H1 (cell line): ENCODE data around the gene DMXL1. TPM values are rescaled to one million over a fixed set of nuclear protein-coding genes. Genes with fewer than 3 reads are reported as not detected.

Experiments
- EGR1 ChIP-seq: IDR thresholded peaks from 2 replicates; pipeline ENCODE4 v1.6.1; 2011; ENCODE audit warnings: low read depth, low read length, borderline replicate concordance
- HDAC6 ChIP-seq: IDR thresholded peaks from one replicate; pipeline ENCODE4 v1.7.1; 2012; ENCODE audit warnings: low read depth, mild to moderate bottlenecking, inconsistent platforms, low read length, moderate library complexity
- PHF8 ChIP-seq: fragments of 200-600 bp; sonication (generic); conservative IDR thresholded peaks from 2 replicates; pipeline ENCODE4 v1.7.1; 2012; ENCODE audit warnings: low read depth, mild to moderate bottlenecking, inconsistent platforms, low read length, moderate library complexity
- RAD21 ChIP-seq, 2 experiments: IDR thresholded peaks in 1 of 2; conservative IDR thresholded peaks in 1 of 2; 2 replicates each; pipeline ENCODE4 v1.6.1; 2011; ENCODE audit warnings: low read depth in 2 of 2, low read length in 2 of 2, improper control_type of control experiment in 1 of 2, inconsistent platforms in 1 of 2, mild to moderate bottlenecking in 1 of 2, moderate library complexity in 1 of 2
- RNF2 ChIP-seq: fragments of 200-900, 300-1000 bp; sonication (generic); IDR thresholded peaks from 2 replicates; pipeline ENCODE4 v1.7.1; 2016; ENCODE audit warnings: borderline replicate concordance, low read depth, mild to moderate bottlenecking, antibody characterized with exemption, low read length; ENCODE audit not compliant: poor library complexity, severe bottlenecking; ENCODE audit errors: missing control alignments
- SAP30 ChIP-seq: fragments of 300-600 bp; sonication (generic); IDR thresholded peaks from 2 replicates; pipeline ENCODE4 v1.7.1; 2012; ENCODE audit warnings: low read length, moderate library complexity, mild to moderate bottlenecking, inconsistent platforms; ENCODE audit not compliant: insufficient read depth, insufficient replicate concordance
- SP4 ChIP-seq: IDR thresholded peaks from 2 replicates; pipeline ENCODE4 v1.6.1; 2012; ENCODE audit warnings: low read length, inconsistent platforms
- polyA plus RNA-seq, 7 experiments: library from polyadenylated mRNA; depleted of rRNA in 3 of 7; stranded (reverse) in 5 of 7; unstranded in 2 of 7; fragments of >200 nt in 5 of 7; fragments of 200-250 nt in 2 of 7; gene quantifications; 1 replicate in 5 of 7; 2 replicates in 1 of 7; 4 replicates in 1 of 7; pipeline versions ENCODE4 v1.2.1 to v1.2.3, GENCODE V29; 2011 to 2013; ENCODE audit warnings: missing spikeins in 2 of 7, mixed read lengths in 2 of 7
- total RNA-seq: library from RNA; stranded (reverse); fragmentation: NEBNext Ultra II Directional; extraction: Animal tissue kit (Norgen Biotek cat#: 25700); gene quantifications from 2 replicates; pipeline ENCODE4 v1.2.1, GENCODE V29; 2021

Gene DMXL1
- total and polyA plus RNA-seq, 2 of the 8 experiments (the other 6 are each of a cell fraction or from before 2014, with no cell fraction given): 10.1 to 43.9 TPM

DNA sequence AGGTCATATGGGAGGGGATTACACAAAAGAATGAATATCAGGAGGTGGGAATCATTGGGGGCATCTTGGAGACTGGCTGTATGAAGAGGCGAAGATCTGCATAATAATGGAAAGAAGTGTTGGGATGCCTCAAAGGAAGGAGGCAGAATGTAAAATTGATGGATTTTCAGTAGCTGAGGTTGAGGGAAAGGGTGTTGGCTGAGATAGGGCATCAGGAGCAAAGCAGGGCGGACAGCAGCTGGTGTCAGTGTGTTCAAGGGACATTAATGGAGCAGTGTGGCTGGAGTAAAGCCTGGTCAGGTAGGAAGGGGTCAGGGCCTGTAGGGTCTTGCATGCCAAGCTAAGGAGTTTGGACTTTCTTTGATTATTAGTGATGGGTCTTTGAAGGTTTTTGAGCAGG lies 219.7 kb downstream of the DMXL1 start (continued):
- TF ChIP-seq EGR1 (no peak), PHF8 (no peak), RAD21 (IDR thresholded peaks at IDR 0.05 in 1 of 2, conservative IDR thresholded peaks at IDR 0.05 in 1 of 2; ENCODE audit: low read depth in 2 of 2, low read length in 2 of 2) (no peak), RNF2 (no peak), SAP30 (no peak), HDAC6 (no peak), SP4 (no peak)
